Vagina (tissue), 2 donors: ENCODE measurements around the gene ADK.

Experiments
- POLR2AphosphoS5 ChIP-seq, 2 donors: sonication (generic); formaldehyde crosslinking; IDR thresholded peaks; one replicate each; pipeline ENCODE4 v1.9.0; 2017; ENCODE audit warnings: antibody characterized with exemption in 2 of 2, mild to moderate bottlenecking in 2 of 2, low read depth in 1 of 2; ENCODE audit not compliant: insufficient read depth in 1 of 2
- TF ChIP-seq, protein P1 (sequence below), 3 experiments: fragments of 450-650 bp in 2 of 3; fragments of 200-600 bp in 1 of 3; sonication (generic) in 1 of 3; IDR thresholded peaks; one replicate each; pipeline ENCODE4 v1.5.1; 2017 to 2019; ENCODE audit warnings: antibody characterized with exemption in 3 of 3, mild to moderate bottlenecking in 2 of 3, moderate library complexity in 2 of 3

- TF ChIP-seq, protein P1, sequence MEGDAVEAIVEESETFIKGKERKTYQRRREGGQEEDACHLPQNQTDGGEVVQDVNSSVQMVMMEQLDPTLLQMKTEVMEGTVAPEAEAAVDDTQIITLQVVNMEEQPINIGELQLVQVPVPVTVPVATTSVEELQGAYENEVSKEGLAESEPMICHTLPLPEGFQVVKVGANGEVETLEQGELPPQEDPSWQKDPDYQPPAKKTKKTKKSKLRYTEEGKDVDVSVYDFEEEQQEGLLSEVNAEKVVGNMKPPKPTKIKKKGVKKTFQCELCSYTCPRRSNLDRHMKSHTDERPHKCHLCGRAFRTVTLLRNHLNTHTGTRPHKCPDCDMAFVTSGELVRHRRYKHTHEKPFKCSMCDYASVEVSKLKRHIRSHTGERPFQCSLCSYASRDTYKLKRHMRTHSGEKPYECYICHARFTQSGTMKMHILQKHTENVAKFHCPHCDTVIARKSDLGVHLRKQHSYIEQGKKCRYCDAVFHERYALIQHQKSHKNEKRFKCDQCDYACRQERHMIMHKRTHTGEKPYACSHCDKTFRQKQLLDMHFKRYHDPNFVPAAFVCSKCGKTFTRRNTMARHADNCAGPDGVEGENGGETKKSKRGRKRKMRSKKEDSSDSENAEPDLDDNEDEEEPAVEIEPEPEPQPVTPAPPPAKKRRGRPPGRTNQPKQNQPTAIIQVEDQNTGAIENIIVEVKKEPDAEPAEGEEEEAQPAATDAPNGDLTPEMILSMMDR (IDR thresholded peaks at IDR 0.05) = no peak
- TF ChIP-seq POLR2AphosphoS5 (IDR thresholded peaks at IDR 0.05; ENCODE audit: insufficient read depth in 1 of 2, low read depth in 1 of 2) = no peak
Measured at GRCh38 chr10:74231375-74231774, 80.4 kb downstream of the ADK start.
